Hematopoietic multipotent progenitor cell treated with erythropoietin and hydrocortisone succinate and interleukin-3 and kit ligand, for 15 days (in vitro differentiated cells): ENCODE measurements around the gene ASIC1.
"Not testable (repeated sequence)": the region's sequence is repeated elsewhere in the genome, so short reads cannot be mapped to it uniquely, and the experiment has no call there.

Experiments
- DNase-seq: peaks from one replicate; pipeline ENCODE4 v3.0.0-alpha.2; 2015; ENCODE audit warnings: low spot score

Gene ASIC1

DNA sequence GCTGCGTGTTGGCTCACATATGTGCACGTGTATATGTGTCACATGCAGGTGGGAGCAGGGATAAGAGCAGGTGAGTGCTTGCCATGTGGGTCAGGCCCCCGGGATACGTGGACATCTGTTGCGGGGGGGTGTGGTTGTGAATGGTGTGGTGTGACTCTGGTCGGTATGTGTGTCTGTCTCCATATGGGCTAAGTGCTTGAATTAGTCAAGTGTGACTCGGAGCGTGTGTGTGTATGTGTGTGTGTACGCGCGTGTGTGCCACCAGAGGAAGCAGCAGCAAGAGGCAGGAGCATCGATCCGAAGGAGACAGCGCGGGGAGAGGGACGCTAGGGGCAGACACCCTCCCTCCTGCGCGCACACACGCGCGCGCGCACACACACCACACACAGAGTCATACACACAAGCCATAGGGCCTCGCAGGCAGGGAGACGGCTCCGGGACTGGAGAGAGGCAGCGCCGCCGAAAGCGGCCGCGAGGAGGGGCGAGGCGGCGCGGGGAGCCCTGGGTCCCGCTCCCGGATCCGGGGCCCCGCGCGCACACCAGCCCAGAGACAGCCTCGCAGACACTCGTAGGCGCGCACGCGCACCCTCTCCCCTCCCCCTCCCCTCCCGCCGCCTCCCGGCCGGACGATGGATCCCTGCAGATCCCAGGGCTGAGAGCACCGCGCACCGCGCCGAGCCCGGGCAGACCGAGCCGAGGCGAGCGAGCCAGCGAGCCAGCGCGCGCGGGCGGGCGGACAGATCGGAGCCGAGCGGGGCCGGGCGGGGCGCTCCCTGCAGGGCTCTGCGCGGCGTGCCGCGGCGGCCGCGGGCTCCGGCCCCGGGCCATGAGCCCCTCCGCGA, at the start of gene ASIC1:
ASIC1 (plus strand) TSS at position 597 of the 842 bp plus-strand sequence. CDS start 1,171 bp downstream, outside the sequence.
- DNase-seq, result no peak

DNA sequence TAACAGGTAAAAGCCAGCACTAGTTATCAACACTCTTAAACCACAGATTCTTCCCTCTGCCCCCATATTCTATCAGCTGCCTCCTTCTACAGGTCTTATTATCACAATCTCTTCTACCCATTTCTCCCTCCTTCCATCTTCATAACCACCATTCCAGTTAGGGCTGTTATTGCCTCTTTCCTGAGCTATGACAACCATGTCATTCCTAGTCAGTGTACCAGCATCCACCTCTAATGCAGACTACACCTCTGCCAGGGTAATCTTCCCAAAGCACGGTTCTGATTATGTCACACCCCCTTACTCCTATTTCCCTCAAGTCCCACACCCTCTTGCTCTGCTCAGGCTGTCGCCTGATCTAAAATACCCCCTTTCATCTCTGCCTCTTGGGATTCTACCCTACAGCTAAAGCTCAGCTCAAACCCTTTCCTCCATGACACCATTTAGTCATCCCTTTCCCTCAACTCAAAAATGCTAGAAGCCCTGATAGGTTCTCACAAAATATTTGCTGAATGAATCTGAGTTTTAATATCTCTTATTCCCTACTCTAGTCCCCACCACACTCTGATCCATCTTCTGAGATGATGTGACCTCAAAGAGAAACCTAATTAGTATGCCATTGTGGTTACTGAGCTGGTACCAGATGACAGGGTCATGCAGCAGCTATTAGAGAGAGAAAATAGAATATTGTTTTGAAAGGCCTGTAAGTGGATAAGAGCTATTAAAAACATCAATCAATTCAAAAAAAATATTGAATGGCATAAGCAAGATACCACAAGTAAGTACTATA, 43.8 kb upstream of the ASIC1 start:
- no peak for DNase-seq

DNA sequence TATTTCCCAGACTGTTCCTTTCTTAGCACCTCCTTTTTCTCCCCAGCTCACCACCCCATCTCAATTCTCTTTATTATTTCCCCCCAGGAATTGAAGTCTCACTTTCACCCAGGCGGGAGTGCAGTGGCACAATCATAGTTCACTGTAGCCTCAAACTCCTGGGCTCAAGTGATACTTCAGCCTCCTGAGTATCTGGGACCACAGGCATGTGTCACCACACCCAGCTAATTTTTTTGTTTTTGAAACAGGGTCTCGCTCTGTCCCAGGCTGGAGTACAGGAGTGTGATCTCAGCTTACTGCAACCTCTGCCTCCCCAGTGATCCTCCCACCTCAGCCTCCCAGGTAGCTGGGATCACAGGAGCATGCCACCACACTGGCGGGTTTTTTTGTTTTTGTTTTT, 43.1 kb upstream of the ASIC1 start:
- DNase-seq, result no peak

DNA sequence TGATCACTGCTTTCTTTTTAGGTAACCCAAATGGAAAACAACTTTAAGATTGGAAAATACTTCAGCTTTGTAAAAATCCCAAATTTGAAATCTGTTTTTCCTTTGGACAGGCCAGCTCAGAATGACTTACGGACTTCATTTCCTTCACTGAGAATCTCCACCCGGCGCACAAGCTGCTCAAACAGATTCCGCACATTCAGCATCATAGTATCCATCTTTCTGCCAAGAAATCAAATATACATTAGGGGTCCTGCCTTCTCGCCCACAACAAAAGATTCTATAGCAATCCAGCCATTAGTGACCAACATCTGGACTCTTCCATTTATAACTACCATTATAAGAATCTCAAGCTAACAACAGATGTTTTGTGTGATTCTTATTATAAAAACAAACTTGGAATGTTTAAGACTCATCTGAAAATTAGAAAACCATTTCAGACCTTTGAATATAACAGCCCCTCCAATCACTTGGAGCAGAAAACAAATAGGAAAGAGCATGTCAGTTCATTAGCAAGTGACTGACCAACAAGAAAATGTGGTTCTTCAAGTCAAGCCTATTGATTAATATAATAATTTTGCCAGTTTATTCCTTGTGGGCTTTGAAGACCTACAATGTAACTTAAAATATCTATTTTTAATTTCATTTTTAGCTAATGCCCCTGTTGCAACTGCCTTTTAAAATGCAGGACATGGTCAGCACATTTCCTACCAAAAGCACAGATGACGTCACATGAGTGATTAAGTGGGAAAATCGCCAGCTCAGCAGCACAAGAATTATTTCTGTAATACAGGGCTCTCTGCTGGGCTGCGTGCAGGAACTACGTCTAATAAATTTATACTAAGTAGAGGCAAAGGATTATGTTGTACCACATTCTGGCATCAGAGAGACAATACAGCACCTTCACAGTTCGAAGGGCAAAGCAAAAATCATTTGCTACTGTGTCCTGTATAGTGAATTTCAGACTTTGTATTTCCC, 40.6 kb upstream of the ASIC1 start:
- no peak for DNase-seq

DNA sequence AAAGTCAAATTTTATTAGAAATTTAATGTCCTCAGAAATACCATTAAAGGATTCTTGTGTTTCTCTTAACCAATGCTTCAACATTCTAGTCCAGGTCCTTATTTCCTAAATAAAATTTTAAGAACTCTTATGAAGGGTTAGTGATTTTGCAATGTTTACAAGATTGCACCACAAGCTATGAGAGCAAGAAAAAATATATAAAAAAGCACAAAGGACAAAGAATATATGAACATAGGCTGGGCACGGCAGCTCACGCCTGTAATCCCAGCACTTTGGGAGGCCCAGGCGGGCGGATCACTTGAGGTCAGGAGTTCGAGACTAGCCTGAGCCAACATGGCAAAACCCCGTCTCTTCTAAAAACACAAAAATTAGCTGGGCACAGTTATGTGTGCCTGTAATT, 39.8 kb upstream of the ASIC1 start:
- no peak for DNase-seq

DNA sequence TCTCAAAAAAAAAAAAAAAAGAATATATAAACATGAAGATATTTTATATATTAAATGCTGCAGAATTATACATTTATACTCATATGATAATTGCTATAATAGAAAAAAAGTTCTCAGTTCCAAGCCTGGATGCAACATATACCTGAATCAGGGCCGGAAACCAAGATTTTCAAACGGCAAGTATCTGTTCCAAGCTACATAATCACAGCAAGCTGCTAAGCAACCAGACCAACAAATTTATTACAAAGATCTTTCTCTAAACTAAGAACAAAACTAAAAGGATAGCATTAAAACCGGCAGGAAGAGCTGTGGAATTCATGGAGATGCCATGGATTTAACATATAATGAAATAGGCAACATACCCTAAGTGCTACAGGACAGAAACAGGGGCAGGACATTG, 39.2 kb upstream of the ASIC1 start:
- DNase-seq, result no peak

DNA sequence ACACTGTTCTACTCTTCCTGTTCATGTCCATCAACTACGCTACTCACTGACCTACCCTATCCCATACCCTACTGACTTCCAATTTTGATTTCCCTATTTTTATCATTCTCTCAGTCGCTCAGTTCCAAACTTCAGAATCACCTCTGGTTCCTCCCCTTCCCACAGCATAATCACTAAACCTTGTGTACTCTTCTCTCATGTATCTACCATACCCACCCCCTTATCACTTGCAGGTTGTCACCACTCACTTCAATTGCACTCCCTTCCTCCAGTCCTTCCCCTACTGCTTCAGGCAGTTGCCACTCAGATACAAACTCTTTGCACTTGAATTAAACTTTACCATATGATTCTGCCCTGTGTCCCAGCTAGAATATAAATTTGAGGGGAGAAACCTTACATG, 38.4 kb upstream of the ASIC1 start:
- DNase-seq, result no peak

DNA sequence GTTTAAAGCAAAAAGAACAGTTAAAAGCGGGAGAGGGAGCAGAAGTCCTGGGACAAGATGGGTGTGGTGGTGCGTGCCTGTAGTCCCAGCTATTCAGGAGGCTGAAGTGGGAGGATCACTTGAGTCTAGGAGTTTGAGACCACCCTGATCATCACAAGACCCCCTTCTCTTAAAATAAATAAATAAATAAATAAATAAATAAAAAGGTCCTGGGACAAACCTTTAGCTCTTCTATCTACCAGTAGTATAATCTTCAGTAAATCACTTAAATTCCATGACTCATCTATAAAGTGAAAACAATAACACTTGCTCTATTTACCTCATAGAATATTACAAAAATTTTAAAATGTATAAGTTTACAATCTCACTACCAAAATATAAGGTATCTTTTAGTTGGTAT, 37.9 kb upstream of the ASIC1 start:
- DNase-seq, result no peak

DNA sequence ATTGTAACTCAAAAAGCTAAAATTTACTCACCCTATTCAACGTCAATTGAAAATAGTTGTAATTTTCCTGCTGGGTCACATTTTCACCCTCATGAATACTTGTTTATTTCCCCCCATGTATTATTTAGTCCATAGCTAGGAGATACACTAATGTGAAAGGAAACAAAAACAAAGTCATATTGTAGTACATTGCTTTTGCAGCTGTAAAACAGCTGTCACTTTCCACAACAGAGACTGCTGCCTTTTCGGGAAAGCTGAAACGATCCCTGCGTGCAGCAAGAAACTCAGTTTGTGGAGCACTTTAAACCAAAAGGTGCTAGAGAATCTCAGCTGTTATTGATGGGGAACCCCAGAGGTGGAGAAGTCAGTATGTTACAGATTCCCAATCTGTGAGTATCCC, 36.4 kb upstream of the ASIC1 start:
- DNase-seq, result no peak

DNA sequence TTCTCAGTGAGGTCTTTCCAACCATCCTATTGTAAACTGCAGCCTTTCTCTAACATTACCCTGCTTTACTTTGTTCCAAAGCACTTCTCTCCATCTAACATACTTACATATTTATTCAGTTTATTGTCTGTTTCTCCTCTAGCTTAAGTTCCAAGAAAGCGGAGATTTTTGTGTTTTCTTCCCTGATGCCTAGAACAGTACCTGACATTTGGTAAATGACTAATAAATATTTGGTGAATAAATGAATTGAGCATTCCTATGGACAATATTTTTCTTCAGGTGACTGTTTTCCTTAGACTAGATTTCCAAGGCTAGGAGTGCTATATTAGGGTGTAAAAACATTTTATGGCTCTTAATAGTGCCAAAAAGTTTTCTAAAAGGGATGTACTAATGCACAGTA, 34.5 kb upstream of the ASIC1 start:
- no peak for DNase-seq

DNA sequence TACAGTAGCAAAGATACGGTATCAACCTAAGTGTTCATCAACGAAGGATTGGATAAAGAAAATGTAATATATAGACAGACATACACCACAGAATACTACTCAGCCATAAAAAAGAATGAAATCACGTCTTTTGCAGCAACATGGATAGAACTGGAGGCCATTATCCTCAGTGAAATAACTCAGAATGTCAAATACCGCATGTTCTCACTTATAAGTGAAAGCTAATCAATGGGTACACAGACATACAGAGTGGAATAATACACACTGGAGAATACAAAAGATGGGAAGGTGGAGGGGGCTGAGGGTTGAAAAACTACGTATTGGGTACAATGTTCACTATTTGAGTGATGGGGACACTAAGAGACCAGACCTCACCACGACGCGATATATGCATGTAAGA, 33.2 kb upstream of the ASIC1 start:
- no peak for DNase-seq

DNA sequence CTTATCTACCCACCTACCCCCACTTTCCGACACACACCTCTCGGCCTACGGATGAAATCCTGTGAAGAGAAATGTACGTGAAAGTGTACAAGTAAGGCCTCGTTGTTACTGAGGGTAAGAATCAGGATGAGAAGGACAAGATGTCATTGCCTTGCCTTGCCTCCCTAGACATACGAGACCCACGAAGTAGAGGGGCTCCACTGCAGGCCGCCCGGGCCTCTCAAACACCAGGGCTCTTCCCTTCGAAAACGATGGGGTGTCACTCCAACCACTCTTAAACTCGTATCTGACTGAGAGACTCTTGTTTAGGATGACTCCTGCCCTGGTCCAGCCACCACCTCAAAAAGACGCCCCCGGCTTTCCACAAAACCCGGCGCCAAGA, 32.6 kb upstream of the ASIC1 start:
- DNase-seq, result peak; percentile 30

DNA sequence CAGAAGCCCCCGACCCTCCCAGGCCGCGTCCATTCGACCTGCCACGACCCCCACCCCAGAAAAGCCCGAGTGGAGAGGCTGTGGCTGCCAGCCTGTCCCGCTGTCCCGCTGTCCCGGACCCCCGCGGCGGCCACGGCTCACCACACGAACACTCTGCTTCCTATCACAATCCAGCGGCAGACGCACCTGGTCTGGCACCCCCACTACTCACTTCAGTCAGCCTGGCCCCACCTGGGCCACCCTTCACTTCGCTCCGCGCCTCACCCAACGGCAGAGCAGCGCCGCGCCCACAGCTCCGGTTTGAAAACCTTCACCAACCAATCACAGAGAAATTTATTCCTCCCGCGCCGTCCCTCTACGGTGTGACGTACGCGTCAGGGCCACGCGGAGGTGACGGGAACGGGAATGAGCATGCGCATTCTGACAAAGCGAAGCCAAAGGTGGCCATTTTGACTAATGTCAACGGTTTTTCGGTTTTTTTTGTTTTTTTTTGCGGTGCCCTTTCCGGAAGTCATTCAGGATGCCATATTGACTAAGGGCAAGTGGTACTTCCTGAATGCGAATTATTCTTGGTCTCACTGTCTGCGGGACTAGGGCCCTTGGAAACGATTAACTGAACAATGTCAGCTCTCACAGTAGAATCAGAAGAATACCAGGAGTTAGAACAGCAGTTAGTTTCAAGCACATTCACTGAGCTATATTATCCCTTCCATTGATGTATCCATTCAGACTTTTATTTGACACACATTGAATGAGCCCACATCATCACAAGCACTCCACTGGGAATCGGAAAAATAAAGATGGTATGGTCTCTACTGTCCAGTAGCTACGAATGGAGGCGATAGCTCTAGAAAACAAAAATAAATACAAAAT, 32.0 kb upstream of the ASIC1 start, which contains the start of gene RACGAP1:
RACGAP1 (minus strand) TSS at position 308 of the 873 bp plus-strand sequence. CDS start 8,779 bp downstream, outside the sequence.
- DNase-seq, result peak; percentile 100

DNA sequence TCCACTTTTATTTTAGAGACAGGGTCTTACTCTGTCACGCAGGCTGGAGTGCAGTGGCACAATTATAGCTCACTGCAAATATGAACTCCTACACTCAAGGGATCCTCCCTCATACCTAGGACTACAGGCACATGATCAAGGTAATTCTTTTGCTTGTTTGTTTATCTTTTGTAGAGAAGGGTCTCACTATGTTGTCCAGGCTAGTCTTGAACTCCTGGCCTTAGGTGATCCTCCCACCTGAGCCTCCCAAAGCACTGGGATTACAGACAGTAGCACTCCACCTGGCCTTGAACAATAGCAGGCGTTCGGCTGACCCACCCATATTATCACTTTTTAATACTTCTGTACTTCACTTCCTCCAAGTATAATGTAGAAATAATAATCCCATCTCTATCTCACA, 30.7 kb upstream of the ASIC1 start:
- DNase-seq, result no peak

DNA sequence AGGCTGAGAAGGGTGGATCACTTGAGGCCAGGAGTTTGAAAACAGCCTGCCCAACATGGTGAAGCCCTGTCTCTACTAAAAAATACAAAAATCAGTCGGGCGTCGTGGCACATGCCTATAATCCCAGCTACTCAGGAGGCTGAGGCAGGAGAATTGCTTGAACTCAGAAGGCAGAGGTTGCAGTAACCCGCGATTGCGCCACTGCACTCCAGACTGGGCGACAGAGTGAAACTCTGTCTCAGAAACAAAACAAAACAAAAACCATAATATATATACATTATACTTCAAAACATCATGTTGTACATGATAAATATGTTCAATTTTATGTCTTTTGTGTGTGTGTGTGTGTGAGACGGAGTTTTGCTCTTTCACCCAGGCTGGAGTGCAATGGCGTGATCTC, 26.9 kb upstream of the ASIC1 start:
- not testable (repeated sequence) for DNase-seq

DNA sequence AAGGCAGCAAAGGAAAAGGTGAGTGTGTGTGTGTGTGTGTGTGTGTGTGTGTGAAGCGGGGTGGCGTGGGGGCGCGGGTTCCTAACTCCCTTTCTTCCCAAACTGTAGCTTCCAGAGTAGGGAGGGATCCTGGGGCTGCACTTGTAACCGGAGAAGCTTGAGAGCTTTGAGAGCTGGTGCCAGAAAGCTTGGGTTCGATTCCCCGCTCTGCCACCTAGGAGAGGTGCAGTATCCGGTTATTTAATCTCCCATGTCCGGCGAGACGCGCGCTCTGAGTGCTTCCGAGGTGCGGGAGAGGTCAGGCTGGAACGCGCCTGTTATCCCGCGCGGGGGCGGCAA, 24.9 kb upstream of the ASIC1 start:
- DNase-seq, result no peak

DNA sequence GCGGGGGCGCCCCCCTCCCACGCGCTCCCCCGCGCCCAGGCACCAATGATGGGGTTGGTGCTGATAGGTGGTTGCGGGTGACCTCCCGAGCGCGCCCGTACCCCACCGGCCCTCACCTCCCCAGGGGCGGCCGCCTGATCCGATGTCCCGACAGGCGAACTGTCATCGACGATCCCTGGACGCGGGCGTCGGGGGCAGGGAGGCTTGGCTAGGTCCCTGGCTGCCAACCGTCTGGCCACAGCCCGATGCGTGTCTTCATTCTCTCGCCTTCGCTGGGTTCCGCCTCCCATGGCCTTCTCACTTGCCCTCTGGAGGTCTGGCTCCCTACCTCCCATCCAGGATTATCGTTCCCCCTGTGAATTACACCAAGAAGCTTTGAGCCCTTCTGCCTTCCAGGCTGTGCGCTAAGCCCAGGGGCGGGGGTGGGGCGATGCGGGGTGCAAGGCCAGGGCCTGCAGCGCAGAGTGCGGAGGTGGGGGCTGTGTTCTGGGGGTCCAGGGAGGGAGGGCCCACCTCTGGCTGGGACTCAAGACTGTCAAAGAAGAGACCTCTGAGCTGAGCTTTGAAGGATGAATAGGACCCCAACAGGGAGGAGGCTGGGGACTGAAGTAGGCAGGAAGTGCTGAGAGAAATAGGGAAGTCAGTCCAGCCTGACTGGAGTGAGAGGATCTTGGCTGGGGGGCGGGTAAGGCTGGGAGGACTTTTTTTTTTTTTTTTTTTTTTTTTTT, 24.4 kb upstream of the ASIC1 start:
- no peak for DNase-seq

DNA sequence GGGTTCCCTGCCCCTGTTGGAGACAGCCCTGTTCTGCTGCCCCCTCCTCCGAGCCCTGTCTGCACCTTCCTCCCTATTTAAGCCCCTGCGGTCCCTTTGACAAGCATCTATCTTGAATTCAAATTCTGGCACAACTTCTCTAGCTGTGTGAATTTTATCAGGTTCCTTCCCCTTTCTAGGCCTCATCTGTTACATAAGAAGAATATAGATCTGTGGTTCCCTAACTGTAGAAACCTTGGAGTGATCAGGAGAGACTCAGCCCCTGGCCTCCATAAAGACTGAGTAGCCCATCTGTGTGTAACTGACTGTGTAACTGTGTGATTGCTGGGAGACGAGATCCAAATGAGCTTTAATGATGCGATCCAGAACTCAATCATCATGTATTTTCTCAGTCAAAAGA, 19.1 kb upstream of the ASIC1 start:
- no peak for DNase-seq

DNA sequence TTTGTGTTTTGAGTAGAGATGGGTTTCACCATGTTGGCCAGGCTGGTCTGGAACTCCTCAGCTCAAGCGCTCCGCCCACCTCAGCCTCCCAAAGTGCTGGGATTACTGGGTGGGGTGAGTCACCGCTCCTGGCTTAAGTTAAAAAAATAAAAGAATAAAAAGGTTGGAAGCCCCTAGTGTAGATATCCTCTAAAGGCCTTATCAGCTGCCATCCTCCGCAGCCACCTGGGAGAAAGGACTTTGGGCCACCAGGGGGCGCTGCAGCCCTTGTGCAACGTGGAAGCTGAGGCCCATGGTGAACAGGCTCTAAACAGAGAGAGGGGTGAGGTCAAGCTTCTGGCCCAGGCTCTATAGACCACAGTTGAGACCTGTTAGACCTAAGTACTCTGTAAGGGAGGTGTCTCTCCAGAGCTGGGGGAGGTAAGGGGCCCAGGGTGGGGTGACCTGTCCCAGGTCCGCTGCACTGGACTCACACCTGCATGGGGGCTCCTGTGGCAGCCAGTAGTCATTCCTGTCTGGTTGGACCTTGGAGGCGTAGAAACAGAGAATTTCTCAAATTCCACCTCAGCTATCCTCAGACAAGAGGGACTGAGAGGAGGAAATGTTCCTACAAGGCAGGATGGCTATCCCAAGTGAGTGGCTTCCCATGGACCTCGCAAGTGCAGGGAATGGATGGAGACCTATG, 18.1 kb upstream of the ASIC1 start:
- DNase-seq, result peak; percentile 91

DNA sequence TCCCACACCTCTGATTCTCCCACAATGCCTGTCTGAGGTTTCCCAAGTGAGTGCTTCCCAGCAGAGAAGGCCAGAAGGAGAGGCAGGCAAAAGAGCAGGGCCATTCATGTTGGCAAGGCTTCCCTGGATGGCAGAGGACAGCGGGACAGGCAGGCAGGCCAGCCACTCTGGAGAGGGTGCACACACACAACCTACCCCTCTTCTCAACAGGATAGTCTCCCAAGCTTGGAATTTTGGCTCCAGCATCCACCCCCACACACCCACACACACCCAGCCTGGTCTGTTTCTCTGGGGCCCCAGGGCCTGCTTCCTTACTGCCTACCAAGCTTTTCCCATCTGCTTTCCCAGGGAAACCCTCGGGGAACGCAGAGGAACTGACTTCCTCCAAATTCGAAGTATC, 16.7 kb upstream of the ASIC1 start:
- no peak for DNase-seq
